GM18520 (cell line): ENCODE measurements around the gene NELL2.
"Not testable (repeated sequence)": the region's sequence is repeated elsewhere in the genome, so short reads cannot be mapped to it uniquely, and the experiment has no call there.

ENCODE experiments used
- ATAC-seq: cut with Tn5 transposase; IDR thresholded peaks from one replicate; pipeline ENCODE4 v1.9.1; 2021; ENCODE audit not compliant: unreplicated experiment

The NELL2 gene

GRCh38 chr12:44779766-44780165, 96.3 kb downstream of the NELL2 start:
- no peak for ATAC-seq

DNA sequence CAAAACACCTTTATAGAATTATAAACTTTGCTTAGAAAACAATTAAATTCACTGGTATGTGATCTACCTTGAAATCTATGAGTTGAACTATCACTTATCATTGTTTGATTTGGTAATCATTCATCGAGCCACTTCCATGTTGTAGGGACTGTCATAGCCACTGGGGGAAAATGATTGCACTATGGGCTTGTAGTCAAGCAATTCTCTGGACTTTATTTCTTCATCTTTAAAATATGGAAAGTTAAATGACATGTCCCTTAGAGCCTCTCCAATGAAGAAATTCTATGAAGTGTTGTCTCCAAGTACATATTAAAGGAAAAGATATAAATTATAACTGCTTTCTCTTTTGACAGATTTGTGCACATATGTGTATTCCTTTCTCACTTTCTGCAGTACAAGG, 97.3 kb downstream of the NELL2 start:
- no peak for ATAC-seq

DNA sequence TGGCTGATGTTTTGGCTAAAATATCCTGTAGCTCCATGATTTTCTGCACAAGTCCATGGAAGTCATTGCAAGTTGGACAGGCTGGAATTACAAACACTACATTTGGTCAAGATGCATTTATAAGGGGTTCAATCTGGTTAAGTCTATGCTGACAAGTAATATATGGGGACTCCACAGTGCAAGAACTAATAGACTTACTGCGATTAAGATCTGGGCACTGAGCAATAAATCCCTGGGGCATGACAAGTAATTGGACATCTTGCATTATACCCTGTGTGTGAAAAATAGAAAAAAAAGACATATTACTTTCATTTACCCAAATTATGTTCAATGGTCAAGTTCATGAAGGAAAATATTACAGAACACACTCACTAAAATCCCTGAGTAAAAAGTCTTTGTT, 99.1 kb downstream of the NELL2 start:
- no peak for ATAC-seq

DNA sequence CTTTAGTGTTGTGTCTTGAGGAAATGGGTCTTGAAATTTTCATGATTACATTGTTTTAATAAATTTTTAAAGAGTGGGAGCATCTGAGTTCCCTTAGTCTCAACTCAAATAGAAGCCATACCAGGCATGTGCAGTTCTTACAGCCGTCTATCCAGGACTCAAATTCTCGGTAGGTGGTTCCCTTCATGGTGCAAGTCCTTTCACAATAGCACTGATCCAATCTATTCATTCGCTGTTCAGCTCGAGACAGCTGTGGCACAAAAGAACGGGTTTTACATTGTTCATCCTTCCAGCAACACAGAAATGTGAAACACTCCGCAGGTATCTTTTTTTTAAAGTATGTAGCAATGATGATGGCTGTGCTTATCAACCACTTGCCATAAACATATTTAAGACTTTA, 100.2 kb downstream of the NELL2 start:
- no peak for ATAC-seq

DNA sequence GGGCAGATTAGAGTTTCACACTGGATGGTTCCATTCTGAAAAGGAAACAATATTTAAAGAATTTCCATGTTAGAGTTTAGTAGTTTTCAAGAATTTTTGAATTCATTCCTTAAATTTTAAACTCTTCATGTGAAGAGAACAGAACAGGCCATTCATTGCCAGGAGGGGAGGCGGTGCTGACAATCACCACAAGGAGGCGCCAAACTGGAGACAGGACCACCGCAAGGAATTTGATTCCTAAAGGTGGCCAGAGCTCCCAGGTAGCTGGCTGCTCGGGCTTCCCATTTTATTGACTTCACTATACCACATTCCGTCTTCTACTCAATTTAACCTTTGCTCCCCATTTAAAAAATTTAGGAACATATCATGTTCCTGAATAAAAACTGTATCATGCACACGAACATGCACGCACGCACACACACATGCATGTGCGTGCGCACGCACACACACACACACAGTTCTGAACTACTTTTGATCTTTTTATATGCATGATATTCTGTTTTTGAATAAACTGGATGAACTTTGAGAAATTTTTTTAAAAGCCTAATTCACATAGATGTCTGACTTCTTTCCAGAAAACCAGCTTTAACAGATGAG, 101.2 kb downstream of the NELL2 start:
- ATAC-seq: no peak

- no peak for ATAC-seq
Observed at GRCh38 chr12:44771485-44772021, 104.6 kb downstream of the NELL2 start.

DNA sequence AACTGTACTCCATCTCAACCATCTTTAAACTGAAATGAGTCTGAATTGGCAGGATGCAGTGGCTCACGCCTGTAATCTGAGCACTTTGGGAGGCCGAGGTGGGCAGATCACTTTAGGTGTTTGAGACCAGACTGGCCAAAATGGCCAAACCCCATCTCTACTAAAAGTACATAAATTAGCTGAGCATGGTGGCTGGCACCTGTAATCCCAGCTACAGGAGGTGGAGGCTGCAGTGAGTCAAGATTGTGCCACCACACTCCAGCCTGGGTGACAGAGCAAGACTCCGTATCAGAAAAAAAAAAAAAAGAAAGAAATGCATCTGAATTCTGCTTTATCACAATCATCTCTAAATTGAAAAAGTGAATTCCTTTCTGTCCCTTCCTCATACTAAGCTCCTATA, 110.3 kb downstream of the NELL2 start:
- ATAC-seq: no peak

DNA sequence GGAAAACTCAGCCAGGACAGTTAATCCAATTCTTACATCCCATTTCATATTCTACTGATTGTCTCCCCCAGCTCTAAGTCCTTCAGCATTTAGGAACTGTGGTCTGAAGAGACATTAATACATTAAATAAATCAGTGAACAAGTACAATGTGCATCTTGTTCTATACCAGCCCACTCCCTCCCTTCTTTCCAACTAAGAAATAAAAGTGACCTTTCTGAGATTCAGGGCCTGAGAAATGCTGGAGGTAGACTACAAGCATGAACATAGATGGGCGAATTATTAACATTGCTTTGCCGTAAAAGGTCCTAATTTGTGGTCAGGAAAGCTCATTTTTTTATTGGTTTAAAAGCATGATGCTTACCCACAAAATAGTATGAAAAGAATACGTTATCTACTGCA, 113.1 kb downstream of the NELL2 start:
- ATAC-seq: no peak

- no peak for ATAC-seq
Observed at GRCh38 chr12:44759289-44759688, 116.8 kb downstream of the NELL2 start.

- no peak for ATAC-seq
Observed at GRCh38 chr12:44750468-44750867, 125.6 kb downstream of the NELL2 start.

DNA sequence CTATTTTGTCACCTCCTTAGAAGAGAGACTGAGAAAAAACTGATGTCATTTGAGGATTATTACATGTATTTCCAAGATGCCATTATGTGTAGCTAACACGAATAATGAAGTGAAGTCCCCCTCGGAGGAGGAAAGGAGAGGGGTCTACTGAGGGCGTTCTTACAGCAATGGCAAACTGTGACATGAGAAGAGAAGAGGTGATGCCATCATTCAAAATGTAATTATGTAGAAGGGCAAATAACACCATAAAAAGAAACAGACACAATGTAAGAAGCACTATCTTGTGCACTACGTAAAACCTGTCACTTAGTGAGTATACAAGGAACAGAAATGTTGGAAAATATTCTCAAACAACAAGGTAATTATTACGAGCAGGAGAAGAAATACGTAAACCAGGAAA, 126.5 kb downstream of the NELL2 start:
- ATAC-seq: no peak

GRCh38 chr12:44748950-44749468, 127.1 kb downstream of the NELL2 start:
- no peak for ATAC-seq

GRCh38 chr12:44741292-44741980, 134.7 kb downstream of the NELL2 start:
- ATAC-seq: not testable (repeated sequence)

DNA sequence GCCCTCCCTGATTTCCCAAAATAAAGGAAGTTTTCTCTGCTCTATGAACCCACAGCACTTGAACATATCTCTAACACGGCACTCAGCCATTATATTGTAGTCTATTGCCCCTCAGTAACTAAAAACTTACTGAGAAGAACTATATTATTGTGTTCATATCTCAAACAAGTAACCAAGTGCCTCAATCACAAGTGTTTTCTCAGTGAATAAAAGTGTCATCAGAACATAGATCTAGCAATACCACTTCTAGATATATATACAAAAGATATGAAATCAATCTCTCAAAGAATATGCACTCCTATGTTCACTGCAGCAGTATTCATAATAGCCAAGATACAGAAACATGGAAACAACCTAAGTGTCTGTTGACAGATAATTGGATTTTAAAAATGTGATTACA, 138.1 kb downstream of the NELL2 start:
- ATAC-seq: no peak

GRCh38 chr12:44728566-44728965, 147.5 kb downstream of the NELL2 start:
- no peak for ATAC-seq

- no peak for ATAC-seq
Observed at GRCh38 chr12:44720265-44720664, 155.8 kb downstream of the NELL2 start.

GRCh38 chr12:44717612-44718011, 158.5 kb downstream of the NELL2 start:
- ATAC-seq: no peak

DNA sequence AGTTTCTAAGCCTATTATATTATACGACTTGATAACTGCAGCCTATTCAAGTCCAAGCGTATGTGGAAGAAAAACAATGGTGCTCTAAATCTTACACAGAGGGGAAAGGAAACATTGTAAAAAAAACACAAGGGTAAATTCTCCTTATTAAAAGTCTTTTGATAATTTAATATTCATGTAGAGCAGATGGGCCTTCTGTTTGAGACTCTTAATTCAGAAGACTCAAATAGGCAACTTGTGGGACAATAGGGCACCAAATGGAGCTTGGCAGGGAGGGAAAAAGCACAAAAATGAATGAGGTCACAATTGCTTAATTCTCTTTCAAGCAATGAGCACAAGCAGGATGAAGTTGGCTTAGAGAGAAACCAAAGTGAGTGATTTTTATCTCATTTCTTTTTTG, 159.4 kb downstream of the NELL2 start:
- ATAC-seq: no peak

DNA sequence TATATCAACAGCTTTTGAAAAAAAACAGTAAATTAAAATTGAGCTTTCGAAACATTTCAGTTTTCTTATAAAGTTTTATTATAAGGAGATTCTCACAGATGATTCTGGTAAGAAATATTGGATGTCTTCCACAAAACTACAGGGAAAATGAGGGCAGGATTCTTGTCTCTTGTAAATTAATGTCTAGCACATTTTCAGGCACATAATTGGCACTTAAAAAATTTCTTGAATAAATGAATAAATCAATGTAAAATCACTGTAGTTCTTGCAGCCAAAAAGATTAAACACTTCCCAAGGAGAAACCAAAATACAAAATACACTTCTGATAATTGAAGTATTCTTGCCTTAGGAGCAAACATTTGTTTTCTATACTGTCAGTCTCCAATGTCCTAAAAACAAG, 164.4 kb downstream of the NELL2 start:
- no peak for ATAC-seq

DNA sequence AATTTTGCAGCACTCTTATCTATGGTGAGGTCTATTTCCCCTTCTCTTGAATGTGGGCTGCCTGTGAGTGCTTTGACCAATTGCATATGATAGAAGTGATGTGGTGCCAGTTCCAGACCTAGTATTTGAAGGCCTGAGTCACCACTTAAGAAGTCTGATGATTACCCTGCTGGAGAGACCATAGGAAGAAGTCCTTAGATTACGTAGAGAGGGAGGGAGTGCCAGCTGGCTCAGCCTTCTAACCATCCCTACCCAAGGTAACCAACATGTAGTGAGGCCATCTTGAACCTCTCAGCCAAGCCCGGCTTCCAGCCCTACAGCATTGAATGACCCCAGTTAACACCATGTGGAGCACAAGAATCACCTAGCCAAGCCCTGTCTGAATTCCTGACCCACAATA, 166.9 kb downstream of the NELL2 start:
- ATAC-seq: no peak

DNA sequence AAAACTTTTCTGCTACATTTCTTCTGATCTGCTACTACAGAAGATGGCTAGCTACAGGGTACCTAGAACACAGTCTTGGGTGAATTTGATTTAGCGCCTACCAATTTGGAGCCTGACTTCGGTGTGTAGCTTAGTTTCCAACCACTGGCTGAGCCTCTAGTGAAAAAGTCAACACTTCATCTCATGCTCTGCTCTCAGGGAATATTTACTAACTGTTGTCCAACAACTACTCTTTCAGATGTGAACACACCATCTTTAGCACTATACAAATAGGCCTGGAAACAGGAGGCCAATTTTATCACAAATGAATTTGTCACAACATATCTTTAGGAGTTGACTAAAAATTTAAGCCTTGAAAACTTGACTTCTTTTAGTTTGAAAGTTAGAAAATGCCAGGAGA, 167.9 kb downstream of the NELL2 start:
- ATAC-seq: no peak

- no peak for ATAC-seq
Observed at GRCh38 chr12:44703182-44703910, 172.8 kb downstream of the NELL2 start.
